Spleen (tissue), 7 donors: Measurements from ENCODE around the gene CHN1.

Experiments used
- POLR2AphosphoS5 ChIP-seq, 3 donors: sonication (generic); formaldehyde crosslinking; IDR thresholded peaks; one replicate each; pipeline ENCODE4 v1.5.1; 2017; ENCODE audit warnings: antibody characterized with exemption in 3 of 3
- TF ChIP-seq, protein P1 (sequence below), 11 experiments: fragments of 200-600 bp in 7 of 11; fragments of 450-650 bp in 4 of 11; sonication (generic) in 4 of 11; IDR thresholded peaks in 8 of 11; conservative IDR thresholded peaks in 3 of 11; 1 replicate in 7 of 11; 2 replicates in 4 of 11; pipeline versions ENCODE4 v1.4.0 to v1.8.0; 2016 to 2021; ENCODE audit warnings: antibody characterized with exemption in 11 of 11, inconsistent platforms in 4 of 11, mild to moderate bottlenecking in 1 of 11
- donor health status: DM: no; HTN: no; CAD: no; lungs with moderate emphysema.
- donor health status: DM: no; HTN: no; CAD: no.
- donor health status: DM: no; HTN: no; CAD: no.

DNA sequence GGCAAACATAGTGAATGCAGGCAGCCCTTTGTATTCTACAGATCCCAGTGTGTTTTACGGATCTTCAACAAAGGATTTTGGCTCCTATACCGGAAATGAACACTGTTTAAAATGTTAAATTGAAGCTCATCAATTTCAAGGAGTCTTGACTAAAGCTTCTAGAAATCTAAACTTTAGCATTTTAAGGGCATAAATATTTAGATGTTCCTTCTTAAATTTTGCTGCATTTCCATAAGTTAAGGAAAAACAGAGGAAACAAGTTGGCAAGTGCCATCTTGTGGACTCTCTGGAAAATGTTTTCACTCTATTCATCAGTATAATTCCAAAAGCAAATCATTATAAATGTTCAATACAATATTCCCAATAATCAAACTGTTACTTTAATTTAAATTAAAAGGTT lies 19.6 kb downstream of the CHN1 start:
- TF ChIP-seq, protein P1, sequence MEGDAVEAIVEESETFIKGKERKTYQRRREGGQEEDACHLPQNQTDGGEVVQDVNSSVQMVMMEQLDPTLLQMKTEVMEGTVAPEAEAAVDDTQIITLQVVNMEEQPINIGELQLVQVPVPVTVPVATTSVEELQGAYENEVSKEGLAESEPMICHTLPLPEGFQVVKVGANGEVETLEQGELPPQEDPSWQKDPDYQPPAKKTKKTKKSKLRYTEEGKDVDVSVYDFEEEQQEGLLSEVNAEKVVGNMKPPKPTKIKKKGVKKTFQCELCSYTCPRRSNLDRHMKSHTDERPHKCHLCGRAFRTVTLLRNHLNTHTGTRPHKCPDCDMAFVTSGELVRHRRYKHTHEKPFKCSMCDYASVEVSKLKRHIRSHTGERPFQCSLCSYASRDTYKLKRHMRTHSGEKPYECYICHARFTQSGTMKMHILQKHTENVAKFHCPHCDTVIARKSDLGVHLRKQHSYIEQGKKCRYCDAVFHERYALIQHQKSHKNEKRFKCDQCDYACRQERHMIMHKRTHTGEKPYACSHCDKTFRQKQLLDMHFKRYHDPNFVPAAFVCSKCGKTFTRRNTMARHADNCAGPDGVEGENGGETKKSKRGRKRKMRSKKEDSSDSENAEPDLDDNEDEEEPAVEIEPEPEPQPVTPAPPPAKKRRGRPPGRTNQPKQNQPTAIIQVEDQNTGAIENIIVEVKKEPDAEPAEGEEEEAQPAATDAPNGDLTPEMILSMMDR (IDR thresholded peaks at IDR 0.05 in 8 of 11, conservative IDR thresholded peaks at IDR 0.05 in 3 of 11): peak in 4 of 11 experiments; percentile 24 to 34 (median 28)
- no peak for TF ChIP-seq POLR2AphosphoS5 (IDR thresholded peaks at IDR 0.05)
